Neural progenitor cell (in vitro differentiated cells): ENCODE results near the gene CHFR. TPM values are rescaled to one million over a fixed set of nuclear protein-coding genes. Genes with fewer than 3 reads are reported as not detected.
"Not testable (repeated sequence)": the region's sequence is repeated elsewhere in the genome, so short reads cannot be mapped to it uniquely, and the experiment has no call there.

Source experiments
- DNase-seq: peaks from one replicate; pipeline ENCODE4 v3.0.0-alpha.2; 2016; ENCODE audit warnings: low spot score
- H2AFZ ChIP-seq: fragments of 200-600 bp; sonication (generic); replicated peaks from 2 replicates; pipeline ENCODE4 v1.6.1; 2016; ENCODE audit warnings: antibody characterized with exemption
- H3F3A ChIP-seq: fragments of 200-600 bp; sonication (generic); 2 replicates; pipeline ENCODE4 v1.6.1; 2016; ENCODE audit warnings: antibody characterized with exemption, low read depth
- H3K27ac ChIP-seq: fragments of 200-600 bp; sonication (generic); 2 replicates; pipeline ENCODE4 v1.5.1; 2016; ENCODE audit warnings: mild to moderate bottlenecking
- H3K27me3 ChIP-seq: fragments of 200-600 bp; sonication (generic); 2 replicates; pipeline ENCODE4 v1.6.1; 2016; ENCODE audit warnings: mild to moderate bottlenecking, moderate library complexity
- H3K36me3 ChIP-seq: fragments of 200-600 bp; sonication (generic); 2 replicates; pipeline ENCODE4 v1.5.1; 2016
- H3K4me1 ChIP-seq: fragments of 200-600 bp; sonication (generic); 2 replicates; pipeline ENCODE4 v1.6.1; 2016; ENCODE audit warnings: mixed run types
- H3K4me2 ChIP-seq: fragments of 200-600 bp; sonication (generic); 2 replicates; pipeline ENCODE4 v1.6.1; 2016
- H3K4me3 ChIP-seq: fragments of 200-600 bp; sonication (generic); 2 replicates; pipeline ENCODE4 v1.5.1; 2016
- H3K79me2 ChIP-seq: fragments of 200-600 bp; sonication (generic); 2 replicates; pipeline ENCODE4 v1.6.1; 2016; ENCODE audit warnings: low read depth
- H3K9ac ChIP-seq: fragments of 200-600 bp; sonication (generic); 2 replicates; pipeline ENCODE4 v1.6.1; 2016
- H3K9me3 ChIP-seq: fragments of 200-600 bp; sonication (generic); 2 replicates; pipeline ENCODE4 v1.5.1; 2016; ENCODE audit warnings: low read depth
- H4K20me1 ChIP-seq: fragments of 200-600 bp; sonication (generic); 2 replicates; pipeline ENCODE4 v1.6.1; 2016; ENCODE audit warnings: low read depth
- H3K27ac Mint-ChIP-seq: 3 replicates; pipeline ENCODE4 v1.8.0; 2021; ENCODE audit warnings: mixed read lengths
- H3K27me3 Mint-ChIP-seq: 2 replicates; pipeline ENCODE4 v1.8.0; 2022; ENCODE audit warnings: low read depth, mild to moderate bottlenecking, inconsistent platforms, moderate library complexity, mixed read lengths; ENCODE audit not compliant: insufficient read depth
- H3K36me3 Mint-ChIP-seq: 3 replicates; pipeline ENCODE4 v1.8.0; 2021; ENCODE audit warnings: mixed read lengths
- H3K4me1 Mint-ChIP-seq: 3 replicates; pipeline ENCODE4 v1.8.0; 2021; ENCODE audit warnings: mixed read lengths
- H3K4me3 Mint-ChIP-seq: 3 replicates; pipeline ENCODE4 v1.8.0; 2021; ENCODE audit warnings: mild to moderate bottlenecking, moderate library complexity, mixed read lengths
- H3K9me3 Mint-ChIP-seq: 3 replicates; pipeline ENCODE4 v1.8.0; 2020; ENCODE audit warnings: mixed read lengths
- EZH2 ChIP-seq: fragments of 200-600 bp; sonication (generic); IDR thresholded peaks from 2 replicates; pipeline ENCODE4 v1.6.1; 2017; ENCODE audit warnings: antibody characterized with exemption, mild to moderate bottlenecking, moderate library complexity
- EZH2phosphoT487 ChIP-seq: fragments of 200-600 bp; sonication (generic); IDR thresholded peaks from 2 replicates; pipeline ENCODE4 v1.6.1; 2017; ENCODE audit warnings: antibody characterized with exemption
- total RNA-seq: library from RNA; depleted of rRNA; stranded (reverse); fragments of >200 nt; gene quantifications from 2 replicates; pipeline ENCODE4 v1.2.3, GENCODE V29; 2015; ENCODE audit warnings: low replicate concordance
- TF ChIP-seq, protein P1 (sequence below): fragments of 200-600 bp; sonication (generic); IDR thresholded peaks from 2 replicates; pipeline ENCODE4 v1.5.1; 2017; ENCODE audit warnings: antibody characterized with exemption, mild to moderate bottlenecking

CHFR gene
- total RNA-seq, 1 donor from 2014 or later = 25.6 TPM

DNA sequence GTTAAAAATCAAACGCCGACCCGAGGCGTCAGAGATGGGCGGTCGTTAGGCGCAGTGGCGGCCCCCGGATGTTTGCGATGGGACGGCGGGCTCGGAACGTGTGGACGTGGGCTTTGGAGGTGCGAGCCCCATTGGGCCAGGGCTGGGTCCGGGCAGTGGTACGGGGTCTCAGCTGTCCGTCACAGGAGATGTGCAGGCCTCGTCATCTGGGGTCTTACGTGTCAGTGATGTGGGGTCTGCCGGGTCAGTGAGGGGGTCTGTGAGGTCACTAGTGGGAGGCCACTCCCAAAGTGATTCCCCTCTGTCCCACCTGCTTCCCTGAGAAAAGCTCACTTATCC lies 21.6 kb upstream of the CHFR start:
- Mint-ChIP-seq H3K36me3 (peaks cover 14% of the 10 kb centered on the region), H3K4me1 (no peaks in the 10 kb centered on the region), H3K9me3 (peaks cover 54% of the 10 kb centered on the region), H3K27me3 (peaks cover 2% of the 10 kb centered on the region), H3K27ac (peak overlapping the region; percentile 72), H3K4me3 (peak overlapping the region; percentile 95)
- Histone ChIP-seq H3K79me2 (no peaks in the 10 kb centered on the region), H2AFZ (peak overlapping the region; percentile 100), H3K9me3 (peaks cover 6% of the 10 kb centered on the region), H3F3A (peaks cover 24% of the 10 kb centered on the region), H3K27ac (peak overlapping the region; percentile 57), H3K27me3 (peaks cover 37% of the 10 kb centered on the region), H3K36me3 (peaks cover 2% of the 10 kb centered on the region), H3K4me3 (peak overlapping the region; percentile 99), H3K4me2 (peak overlapping the region; percentile 97), H3K4me1 (peaks cover 4% of the 10 kb centered on the region), H4K20me1 (no peaks in the 10 kb centered on the region), H3K9ac (peak overlapping the region; percentile 56)
- TF ChIP-seq, protein P1, sequence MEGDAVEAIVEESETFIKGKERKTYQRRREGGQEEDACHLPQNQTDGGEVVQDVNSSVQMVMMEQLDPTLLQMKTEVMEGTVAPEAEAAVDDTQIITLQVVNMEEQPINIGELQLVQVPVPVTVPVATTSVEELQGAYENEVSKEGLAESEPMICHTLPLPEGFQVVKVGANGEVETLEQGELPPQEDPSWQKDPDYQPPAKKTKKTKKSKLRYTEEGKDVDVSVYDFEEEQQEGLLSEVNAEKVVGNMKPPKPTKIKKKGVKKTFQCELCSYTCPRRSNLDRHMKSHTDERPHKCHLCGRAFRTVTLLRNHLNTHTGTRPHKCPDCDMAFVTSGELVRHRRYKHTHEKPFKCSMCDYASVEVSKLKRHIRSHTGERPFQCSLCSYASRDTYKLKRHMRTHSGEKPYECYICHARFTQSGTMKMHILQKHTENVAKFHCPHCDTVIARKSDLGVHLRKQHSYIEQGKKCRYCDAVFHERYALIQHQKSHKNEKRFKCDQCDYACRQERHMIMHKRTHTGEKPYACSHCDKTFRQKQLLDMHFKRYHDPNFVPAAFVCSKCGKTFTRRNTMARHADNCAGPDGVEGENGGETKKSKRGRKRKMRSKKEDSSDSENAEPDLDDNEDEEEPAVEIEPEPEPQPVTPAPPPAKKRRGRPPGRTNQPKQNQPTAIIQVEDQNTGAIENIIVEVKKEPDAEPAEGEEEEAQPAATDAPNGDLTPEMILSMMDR = no peak
- no peak for TF ChIP-seq EZH2
- no peak for TF ChIP-seq EZH2phosphoT487
- no peak for DNase-seq

DNA sequence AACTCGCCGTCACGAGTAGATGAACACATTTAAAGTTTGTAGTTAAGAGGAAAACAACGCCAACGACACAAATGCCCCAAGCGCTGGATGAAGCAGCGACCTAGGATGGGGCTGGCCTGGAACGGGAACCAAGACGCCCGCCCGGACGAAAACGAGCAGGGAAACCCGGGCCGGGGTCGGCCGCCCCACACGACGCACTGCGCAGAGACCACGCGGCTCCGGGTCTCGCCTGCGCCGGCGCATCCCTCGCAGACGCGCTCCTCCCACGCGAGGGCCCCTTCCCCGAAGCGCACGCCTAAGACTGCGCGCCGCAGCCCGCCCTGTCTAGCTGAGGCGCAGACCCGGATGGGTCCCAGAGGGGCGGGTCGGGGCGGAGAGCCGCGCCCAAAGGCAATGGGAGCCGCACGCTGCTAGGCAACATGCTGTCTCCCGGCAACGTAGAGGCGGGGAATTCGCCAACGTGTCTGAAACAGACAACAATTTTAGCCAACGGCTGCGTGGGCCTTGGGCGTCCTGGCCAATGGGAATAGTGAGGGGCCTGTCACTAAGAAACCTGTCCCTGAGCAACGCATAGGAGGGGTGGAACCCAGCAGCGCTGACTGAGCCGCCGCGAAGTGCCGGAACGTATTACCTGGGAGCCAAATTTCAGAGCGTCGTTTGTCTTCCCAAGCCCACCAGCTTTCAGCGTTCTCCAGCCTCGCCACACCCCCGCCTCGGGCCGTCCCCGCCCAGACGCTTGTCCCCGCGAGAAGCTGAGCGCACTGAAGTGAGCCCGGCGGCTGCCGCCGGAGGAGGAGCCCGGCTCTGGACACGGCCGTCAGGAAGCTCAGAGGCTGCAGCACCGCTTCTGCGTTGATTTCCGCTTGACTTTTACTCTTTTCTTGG lies 21.0 kb upstream of the CHFR start:
- H3K79me2 ChIP-seq = no peaks in the 10 kb centered on the region
- peaks cover 4% of the 10 kb centered on the region for H3K4me1 ChIP-seq
- peak overlapping the region; percentile 99 for H3K4me3 ChIP-seq
- Mint-ChIP-seq H3K4me1 (no peaks in the 10 kb centered on the region), H3K36me3 (peaks cover 13% of the 10 kb centered on the region), H3K4me3 (peak overlapping the region; percentile 95), H3K9me3 (peaks cover 51% of the 10 kb centered on the region), H3K27ac (peak overlapping the region; percentile 97), H3K27me3 (peaks cover 2% of the 10 kb centered on the region)
- H3K9ac ChIP-seq = peak overlapping the region; percentile 56
- TF ChIP-seq EZH2 = no peak
- TF ChIP-seq EZH2phosphoT487 = peak; percentile 28
- peaks cover 3% of the 10 kb centered on the region for H3K9me3 ChIP-seq
- no peaks in the 10 kb centered on the region for H4K20me1 ChIP-seq
- peak overlapping the region; percentile 97 for H3K4me2 ChIP-seq
- H3K27me3 ChIP-seq = peaks cover 37% of the 10 kb centered on the region
- H3F3A ChIP-seq = peaks cover 24% of the 10 kb centered on the region
- H3K27ac ChIP-seq = peak overlapping the region; percentile 57
- peak; percentile 99 for DNase-seq
- H3K36me3 ChIP-seq = no peaks in the 10 kb centered on the region
- peak overlapping the region; percentile 100 for H2AFZ ChIP-seq

DNA sequence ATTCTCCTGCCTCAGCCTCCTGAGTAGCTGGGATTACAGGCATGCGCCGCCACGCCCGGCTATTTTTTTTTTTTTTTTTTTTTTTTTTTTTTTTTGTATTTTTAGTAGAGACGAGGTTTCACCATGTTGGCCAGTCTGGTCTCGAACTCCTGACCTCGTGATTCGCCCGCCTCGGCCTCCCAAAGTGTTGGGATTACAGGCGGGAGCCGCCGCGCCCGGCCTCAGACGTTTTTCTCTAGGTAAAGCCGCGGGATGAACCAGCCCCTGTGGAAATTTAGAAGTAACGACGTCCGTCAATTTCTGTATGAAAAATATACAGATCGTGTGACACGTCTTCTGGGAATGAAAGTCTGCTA lies 20.4 kb upstream of the CHFR start:
- H3K9me3 Mint-ChIP-seq = peaks cover 53% of the 10 kb centered on the region
- not testable (repeated sequence) for H3K79me2 ChIP-seq, H3K27ac Mint-ChIP-seq, H3K4me1 Mint-ChIP-seq, DNase-seq, H3K9ac ChIP-seq, H4K20me1 ChIP-seq, H3K27ac ChIP-seq, H3K27me3 Mint-ChIP-seq, H3K4me1 ChIP-seq, H3K36me3 ChIP-seq, H3K9me3 ChIP-seq
- peaks cover 14% of the 10 kb centered on the region for H3K36me3 Mint-ChIP-seq
- Histone ChIP-seq H2AFZ (peak overlapping the region; percentile 91), H3K27me3 (peaks cover 37% of the 10 kb centered on the region), H3K4me3 (peak overlapping the region; percentile 99), H3F3A (peaks cover 24% of the 10 kb centered on the region), H3K4me2 (peak overlapping the region; percentile 86)
- H3K4me3 Mint-ChIP-seq = peak overlapping the region; percentile 95

DNA sequence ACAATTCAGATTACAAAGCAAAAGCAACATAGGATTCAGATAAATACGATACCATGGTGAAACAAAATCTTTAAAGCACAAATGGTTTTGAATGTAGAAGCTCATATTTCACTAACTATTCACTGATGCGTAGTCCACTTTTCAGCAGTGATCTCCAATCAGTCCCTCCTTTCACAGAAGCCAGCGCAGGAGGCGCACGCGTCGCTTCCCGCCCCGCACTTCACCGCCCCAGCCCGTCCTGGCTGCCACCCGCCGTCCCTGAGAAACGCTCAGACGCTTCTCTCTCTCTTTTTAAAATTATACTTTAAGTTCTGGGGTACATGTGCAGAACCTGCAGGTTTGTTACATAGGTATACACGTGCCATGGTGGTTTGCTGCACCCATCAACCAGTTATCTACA lies 19.8 kb upstream of the CHFR start:
- no peak for DNase-seq
- Histone ChIP-seq H3F3A (peaks cover 24% of the 10 kb centered on the region), H3K27me3 (peaks cover 37% of the 10 kb centered on the region), H3K4me3 (no peak overlapping the region), H3K9me3 (peaks cover 3% of the 10 kb centered on the region), H3K36me3 (no peaks in the 10 kb centered on the region), H3K9ac (no peak overlapping the region), H3K27ac (no peak overlapping the region), H2AFZ (no peak overlapping the region), H3K4me2 (no peak overlapping the region), H3K79me2 (no peaks in the 10 kb centered on the region), H3K4me1 (peaks cover 4% of the 10 kb centered on the region), H4K20me1 (no peaks in the 10 kb centered on the region)
- no peak overlapping the region for H3K27ac Mint-ChIP-seq
- peak overlapping the region; percentile 14 for H3K4me3 Mint-ChIP-seq
- peaks cover 51% of the 10 kb centered on the region for H3K9me3 Mint-ChIP-seq
- no peak for TF ChIP-seq EZH2phosphoT487
- TF ChIP-seq, protein P1 = no peak
- no peak for TF ChIP-seq EZH2
- peaks cover 2% of the 10 kb centered on the region for H3K27me3 Mint-ChIP-seq
- H3K4me1 Mint-ChIP-seq = no peaks in the 10 kb centered on the region
- peaks cover 14% of the 10 kb centered on the region for H3K36me3 Mint-ChIP-seq
